ENCODE measurements around the gene MUC6.

The MUC6 gene

GRCh38 chr11:1001617-1002405, 34.7 kb downstream of the MUC6 start:
- Histone ChIP-seq H3K27ac (ENCODE audit: extremely low read depth, low read depth, low read length) (no peak overlapping the region), H3K4me1 (ENCODE audit: control insufficient read depth, insufficient read depth, low read length) (no peaks in the 10 kb centered on the region), H3K4me3 (ENCODE audit: low read depth, low read length) (no peak overlapping the region), H3K36me3 (ENCODE audit: control insufficient read depth in 2 of 2, insufficient read depth in 1 of 2, low read length in 2 of 2) (peaks cover 3 to 84% of the 10 kb centered on the region in 2 experiments; a peak in 2 of 3 replicates), H3K9me3 (ENCODE audit: control insufficient read depth, insufficient read depth, low read depth, low read length) (no peaks in the 10 kb centered on the region)
- ChIA-PET POLR2A (no interaction called here), CTCF (interaction anchor here (0.9 kb wide), 1 partner anchor 551 kb away, joined by 3 read pairs; no protein-coding TSS in a partner anchor)
- no peak for TF ChIP-seq ZNF174 (tag by site-specific recombination; IDR thresholded peaks at IDR 0.05)
- TF ChIP-seq ZNF324 (tag by site-specific recombination; IDR thresholded peaks at IDR 0.05), result no peak
- TF ChIP-seq ZNF23 (tag by site-specific recombination; IDR thresholded peaks at IDR 0.05; ENCODE audit: borderline replicate concordance), result no peak
- TF ChIP-seq, protein P1, sequence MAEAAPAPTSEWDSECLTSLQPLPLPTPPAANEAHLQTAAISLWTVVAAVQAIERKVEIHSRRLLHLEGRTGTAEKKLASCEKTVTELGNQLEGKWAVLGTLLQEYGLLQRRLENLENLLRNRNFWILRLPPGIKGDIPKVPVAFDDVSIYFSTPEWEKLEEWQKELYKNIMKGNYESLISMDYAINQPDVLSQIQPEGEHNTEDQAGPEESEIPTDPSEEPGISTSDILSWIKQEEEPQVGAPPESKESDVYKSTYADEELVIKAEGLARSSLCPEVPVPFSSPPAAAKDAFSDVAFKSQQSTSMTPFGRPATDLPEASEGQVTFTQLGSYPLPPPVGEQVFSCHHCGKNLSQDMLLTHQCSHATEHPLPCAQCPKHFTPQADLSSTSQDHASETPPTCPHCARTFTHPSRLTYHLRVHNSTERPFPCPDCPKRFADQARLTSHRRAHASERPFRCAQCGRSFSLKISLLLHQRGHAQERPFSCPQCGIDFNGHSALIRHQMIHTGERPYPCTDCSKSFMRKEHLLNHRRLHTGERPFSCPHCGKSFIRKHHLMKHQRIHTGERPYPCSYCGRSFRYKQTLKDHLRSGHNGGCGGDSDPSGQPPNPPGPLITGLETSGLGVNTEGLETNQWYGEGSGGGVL (tag by site-specific recombination; IDR thresholded peaks at IDR 0.05), result no peak
- TF ChIP-seq, protein P2, sequence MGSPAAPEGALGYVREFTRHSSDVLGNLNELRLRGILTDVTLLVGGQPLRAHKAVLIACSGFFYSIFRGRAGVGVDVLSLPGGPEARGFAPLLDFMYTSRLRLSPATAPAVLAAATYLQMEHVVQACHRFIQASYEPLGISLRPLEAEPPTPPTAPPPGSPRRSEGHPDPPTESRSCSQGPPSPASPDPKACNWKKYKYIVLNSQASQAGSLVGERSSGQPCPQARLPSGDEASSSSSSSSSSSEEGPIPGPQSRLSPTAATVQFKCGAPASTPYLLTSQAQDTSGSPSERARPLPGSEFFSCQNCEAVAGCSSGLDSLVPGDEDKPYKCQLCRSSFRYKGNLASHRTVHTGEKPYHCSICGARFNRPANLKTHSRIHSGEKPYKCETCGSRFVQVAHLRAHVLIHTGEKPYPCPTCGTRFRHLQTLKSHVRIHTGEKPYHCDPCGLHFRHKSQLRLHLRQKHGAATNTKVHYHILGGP (tag by site-specific recombination; IDR thresholded peaks at IDR 0.05), result no peak
- no peak for TF ChIP-seq ZNF561 (tag by site-specific recombination; IDR thresholded peaks at IDR 0.05; ENCODE audit: borderline replicate concordance)
- TF ChIP-seq ZBTB21 (tag by site-specific recombination; IDR thresholded peaks at IDR 0.05), result no peak
- TF ChIP-seq ZNF335 (tag by site-specific recombination; conservative IDR thresholded peaks at IDR 0.05), result no peak
- TF ChIP-seq ZNF354C (tag by site-specific recombination; IDR thresholded peaks at IDR 0.05; ENCODE audit: borderline replicate concordance, low read depth), result no peak
- no peak for TF ChIP-seq OSR2 (tag by site-specific recombination; IDR thresholded peaks at IDR 0.05)
- TF ChIP-seq, protein P3, sequence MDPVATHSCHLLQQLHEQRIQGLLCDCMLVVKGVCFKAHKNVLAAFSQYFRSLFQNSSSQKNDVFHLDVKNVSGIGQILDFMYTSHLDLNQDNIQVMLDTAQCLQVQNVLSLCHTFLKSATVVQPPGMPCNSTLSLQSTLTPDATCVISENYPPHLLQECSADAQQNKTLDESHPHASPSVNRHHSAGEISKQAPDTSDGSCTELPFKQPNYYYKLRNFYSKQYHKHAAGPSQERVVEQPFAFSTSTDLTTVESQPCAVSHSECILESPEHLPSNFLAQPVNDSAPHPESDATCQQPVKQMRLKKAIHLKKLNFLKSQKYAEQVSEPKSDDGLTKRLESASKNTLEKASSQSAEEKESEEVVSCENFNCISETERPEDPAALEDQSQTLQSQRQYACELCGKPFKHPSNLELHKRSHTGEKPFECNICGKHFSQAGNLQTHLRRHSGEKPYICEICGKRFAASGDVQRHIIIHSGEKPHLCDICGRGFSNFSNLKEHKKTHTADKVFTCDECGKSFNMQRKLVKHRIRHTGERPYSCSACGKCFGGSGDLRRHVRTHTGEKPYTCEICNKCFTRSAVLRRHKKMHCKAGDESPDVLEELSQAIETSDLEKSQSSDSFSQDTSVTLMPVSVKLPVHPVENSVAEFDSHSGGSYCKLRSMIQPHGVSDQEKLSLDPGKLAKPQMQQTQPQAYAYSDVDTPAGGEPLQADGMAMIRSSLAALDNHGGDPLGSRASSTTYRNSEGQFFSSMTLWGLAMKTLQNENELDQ (tag by site-specific recombination; IDR thresholded peaks at IDR 0.05; ENCODE audit: low read depth), result no peak
- no peak for TF ChIP-seq ZNF521 (tag by site-specific recombination; IDR thresholded peaks at IDR 0.05)
- no peak for TF ChIP-seq ZNF19 (tag by site-specific recombination; IDR thresholded peaks at IDR 0.05; ENCODE audit: low read depth)
- TF ChIP-seq ZNF426 (tag by site-specific recombination; IDR thresholded peaks at IDR 0.05), result no peak
- no peak for TF ChIP-seq ZNF776 (tag by site-specific recombination; IDR thresholded peaks at IDR 0.05; ENCODE audit: borderline replicate concordance)
- TF ChIP-seq ZNF341 (tag by site-specific recombination; IDR thresholded peaks at IDR 0.05; ENCODE audit: low read depth), result no peak

DNA sequence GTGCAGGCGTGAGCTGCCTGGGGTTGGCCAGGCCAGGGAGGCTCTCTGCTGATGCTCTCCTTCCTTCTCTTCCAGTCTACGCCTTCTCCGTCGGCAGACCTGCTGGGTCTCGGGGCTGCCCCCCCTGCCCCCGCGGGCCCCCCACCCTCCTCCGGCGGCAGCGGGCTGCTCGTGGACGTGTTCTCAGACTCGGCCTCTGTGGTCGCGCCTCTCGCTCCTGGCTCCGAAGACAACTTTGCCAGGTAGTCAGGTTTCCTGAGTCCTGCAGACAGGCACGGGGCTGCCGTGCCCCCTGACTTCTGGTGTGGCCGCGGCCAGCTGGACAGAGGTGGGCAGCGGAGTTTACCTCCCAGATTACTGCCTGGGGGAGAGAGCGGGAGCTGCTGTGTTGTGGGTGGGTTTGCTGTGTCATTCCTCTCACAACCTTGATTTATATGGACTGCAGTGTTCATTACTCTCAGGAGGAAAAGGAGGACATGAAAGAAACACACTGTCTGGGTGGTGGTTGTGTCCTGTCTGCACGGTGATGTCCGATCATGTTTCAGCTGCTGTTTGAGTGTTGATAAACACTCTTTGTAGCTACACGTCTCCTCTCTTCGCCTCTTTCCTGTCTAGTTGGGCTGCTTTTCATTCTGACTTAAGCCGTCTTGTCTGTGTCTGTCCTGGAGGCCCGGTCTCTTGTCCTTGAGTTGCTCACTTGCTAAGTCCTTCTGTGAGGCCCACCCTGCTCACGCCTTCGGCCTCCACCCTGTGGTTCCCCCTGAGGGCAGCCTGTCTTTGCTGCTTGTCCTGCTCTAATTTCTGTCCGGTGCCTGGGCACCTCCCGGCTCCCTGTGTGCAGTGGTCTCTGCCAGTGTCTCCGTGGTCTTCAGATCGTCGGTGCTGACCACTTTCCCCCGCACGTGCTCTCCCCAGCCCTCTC, 35.9 kb downstream of the MUC6 start:
- ChIA-PET POLR2A (interaction anchor here (0.7 kb wide), 1 partner anchor 20 kb away, joined by 3 read pairs; no protein-coding TSS in a partner anchor), CTCF (interaction anchor here (0.9 kb wide), 1 partner anchor 552 kb away, joined by 3 read pairs; no protein-coding TSS in a partner anchor)
- no peak for TF ChIP-seq ZNF692 (tag by site-specific recombination; IDR thresholded peaks at IDR 0.05)
- TF ChIP-seq KLF1 (tag by site-specific recombination; IDR thresholded peaks at IDR 0.05), result peak; percentile 59
- TF ChIP-seq ZBTB7A (tag by site-specific recombination; IDR thresholded peaks at IDR 0.05; ENCODE audit: low read depth), result no peak
- Histone ChIP-seq H3K4me1 (ENCODE audit: control insufficient read depth, insufficient read depth, low read length) (no peaks in the 10 kb centered on the region), H3K9me3 (ENCODE audit: control insufficient read depth, insufficient read depth, low read depth, low read length) (no peaks in the 10 kb centered on the region), H3K4me3 (ENCODE audit: low read depth, low read length) (no peak overlapping the region), H3K27ac (ENCODE audit: extremely low read depth, low read depth, low read length) (no peak overlapping the region), H3K36me3 (ENCODE audit: control insufficient read depth in 2 of 2, insufficient read depth in 1 of 2, low read length in 2 of 2) (peaks cover 3 to 85% of the 10 kb centered on the region in 2 experiments; a peak in 2 of 3 replicates)
